NCI-H2196 (cell line): ENCODE results near the gene SPTB.

ENCODE experiments used
- DNase-seq: peaks from one replicate; lab custom pipeline; 2025; ENCODE audit not compliant: unreplicated experiment; lab: John Stamatoyannopoulos, UW

Gene SPTB

DNA sequence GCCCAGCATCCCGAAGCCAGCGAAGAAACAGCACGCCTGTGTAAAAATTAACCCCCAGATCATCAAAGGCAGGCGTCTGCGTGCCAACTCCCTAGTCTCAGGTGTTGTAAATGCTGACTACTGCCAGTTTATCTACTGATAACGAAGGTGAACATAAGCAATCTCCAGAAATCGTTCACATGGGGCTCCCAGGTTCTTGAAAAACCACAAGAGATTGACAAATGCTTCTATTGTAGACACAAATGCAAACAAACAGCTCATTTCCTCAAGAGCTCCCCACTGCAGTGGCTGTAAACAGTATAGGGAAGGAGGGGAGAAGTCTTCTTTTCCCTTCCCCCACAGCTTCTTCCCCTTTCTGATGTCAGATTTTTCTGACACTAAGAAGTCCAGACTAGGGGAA, 180.8 kb downstream of the SPTB start:
- peak; percentile 20 for DNase-seq

DNA sequence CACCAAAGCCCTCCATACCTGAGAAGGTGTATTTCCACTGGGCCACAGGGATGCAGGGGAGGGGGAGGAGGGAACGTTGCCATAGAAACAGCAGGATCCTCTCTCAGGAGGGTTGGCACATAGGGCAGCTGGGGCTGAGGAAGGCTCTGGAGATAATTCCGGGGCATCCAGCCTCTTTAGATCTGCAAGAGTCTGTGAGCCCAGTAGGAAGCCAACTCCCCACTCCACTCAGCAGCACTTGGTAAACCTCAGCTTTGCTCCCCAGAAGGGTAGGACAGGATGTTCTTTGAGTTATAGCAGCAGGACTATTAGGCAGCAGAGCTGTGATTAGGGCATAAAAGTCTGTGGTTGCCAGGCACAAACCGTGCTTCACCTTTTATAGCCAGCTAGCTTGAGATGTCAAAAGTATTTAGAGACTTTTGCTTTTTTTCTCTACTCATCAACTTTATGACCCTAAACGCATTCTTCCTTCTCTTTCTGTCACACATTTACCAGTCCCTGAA, 183.3 kb downstream of the SPTB start:
- no peak for DNase-seq
